A549 (cell line): ENCODE results near the gene CHIT1. TPM values are rescaled to one million over a fixed set of nuclear protein-coding genes. Genes with fewer than 3 reads are reported as not detected.

ENCODE experiments used
- ATAC-seq, 2 experiments: fragments of 200-7000 bp in 1 of 2; fragments of >200 bp in 1 of 2; cut with Nextera tagmentation in 1 of 2; cut with Tn5 transposase in 1 of 2; 3 replicates each; pipeline versions ENCODE4 v1.8.0 to v1.9.1; 2018 to 2020; ENCODE audit warnings: mild to moderate bottlenecking in 1 of 2, moderate library complexity in 1 of 2
- CTCF ChIA-PET: fragments of 300-600 bp; sonication (Branson Sonifier 250); formaldehyde crosslinking; extraction: SDS; loops from one replicate; lab custom pipeline; 2021; ENCODE audit warnings: antibody characterized with exemption, inconsistent platforms; lab: Yijun Ruan, JAX
- POLR2A ChIA-PET: fragments of 350-600 bp; formaldehyde crosslinking; extraction: SDS; loops from one replicate; lab custom pipeline; 2021; ENCODE audit warnings: antibody characterized with exemption, inconsistent platforms; lab: Yijun Ruan, JAX
- DNase-seq, 2 experiments: peaks; one replicate each; pipeline versions ENCODE4 v3.0.0 to v3.0.0-alpha.2; 2011 to 2016; ENCODE audit warnings: low read depth in 1 of 2, low spot score in 1 of 2
- FAIRE-seq: peaks from 2 replicates; lab custom pipeline; 2011; peaks lifted over from hg19 to GRCh38; lab: Jason Lieb, UNC
- H3K27ac ChIP-seq, 2 experiments: fragments of >200 bp; sonication (Bioruptor Twin); formaldehyde crosslinking; 3 replicates each; pipeline ENCODE4 v1.5.1; 2016 to 2017
- H3K4me1 ChIP-seq: fragments of >200 bp; sonication (Bioruptor Twin); formaldehyde crosslinking; 3 replicates; pipeline ENCODE4 v1.6.1; 2016
- H3K4me2 ChIP-seq: fragments of >200 bp; sonication (Bioruptor Twin); formaldehyde crosslinking; 3 replicates; pipeline ENCODE4 v1.6.1; 2016
- H3K4me3 ChIP-seq: fragments of >200 bp; sonication (Bioruptor Twin); formaldehyde crosslinking; 3 replicates; pipeline ENCODE4 v1.5.1; 2016
- H3K9me3 ChIP-seq: fragments of >200 bp; sonication (Bioruptor Twin); formaldehyde crosslinking; 3 replicates; pipeline ENCODE4 v1.6.1; 2016
- BHLHE40 ChIP-seq: IDR thresholded peaks from 2 replicates; pipeline ENCODE4 v1.6.1; 2012; ENCODE audit warnings: low read depth, low read length, inconsistent platforms
- CEBPB ChIP-seq, 2 experiments: fragments of >200 bp in 1 of 2; sonication (Bioruptor Twin) in 1 of 2; formaldehyde crosslinking in 1 of 2; IDR thresholded peaks; 2 replicates each; pipeline ENCODE4 v1.6.1; 2012 to 2016
- CHD2 ChIP-seq: fragments of 150-350 bp; IDR thresholded peaks from 2 replicates; pipeline ENCODE4 v1.6.1; 2014; ENCODE audit warnings: low read length; ENCODE audit not compliant: partially characterized antibody
- CHD4 ChIP-seq: fragments of 200-600 bp; sonication (generic); IDR thresholded peaks from 2 replicates; pipeline ENCODE4 v1.6.1; 2016; ENCODE audit warnings: antibody characterized with exemption, mild to moderate bottlenecking, borderline replicate concordance
- EHF ChIP-seq: fragments of 250-450 bp; sonication (Bioruptor Pico); IDR thresholded peaks from 2 replicates; pipeline ENCODE4 v1.5.0; 2020; ENCODE audit warnings: mild to moderate bottlenecking
- HDAC2 ChIP-seq: fragments of 200-600 bp; sonication (generic); IDR thresholded peaks from 2 replicates; pipeline ENCODE4 v1.6.1; 2016
- HOXA7 ChIP-seq: fragments of 250-450 bp; sonication (Bioruptor Pico); IDR thresholded peaks from 2 replicates; pipeline ENCODE4 v1.5.0; 2020; ENCODE audit warnings: mild to moderate bottlenecking, moderate library complexity
- KDM5A ChIP-seq: fragments of 200-600 bp; sonication (generic); IDR thresholded peaks from 2 replicates; pipeline ENCODE4 v1.6.1; 2016; ENCODE audit warnings: antibody characterized with exemption, mild to moderate bottlenecking
- NFE2L2 ChIP-seq: fragments of 150-350 bp; conservative IDR thresholded peaks from 2 replicates; pipeline ENCODE4 v1.6.1; 2014; ENCODE audit warnings: low read length
- NR3C1 ChIP-seq: fragments of >200 bp; sonication (Bioruptor Twin); formaldehyde crosslinking; IDR thresholded peaks from 3 replicates; pipeline ENCODE4 v1.6.1; 2017
- RCOR1 ChIP-seq: fragments of 150-350 bp; IDR thresholded peaks from 2 replicates; pipeline ENCODE4 v1.6.1; 2014; ENCODE audit warnings: antibody characterized with exemption, low read length, low read depth
- SMC3 ChIP-seq: fragments of >200 bp; sonication (Bioruptor Twin); formaldehyde crosslinking; IDR thresholded peaks from 3 replicates; pipeline ENCODE4 v1.6.1; 2018; ENCODE audit warnings: inconsistent platforms
- SREBF2 ChIP-seq: fragments of 450-650 bp; IDR thresholded peaks from 2 replicates; pipeline ENCODE4 v1.6.1; 2014; ENCODE audit warnings: mild to moderate bottlenecking, moderate library complexity
- ZC3H11A ChIP-seq: fragments of 450-650 bp; IDR thresholded peaks from 2 replicates; pipeline ENCODE4 v1.6.1; 2014; ENCODE audit warnings: antibody characterized with exemption, mild to moderate bottlenecking
- ZFP36 ChIP-seq: fragments of 450-650 bp; IDR thresholded peaks from 2 replicates; pipeline ENCODE4 v1.6.1; 2014; ENCODE audit warnings: borderline replicate concordance; ENCODE audit not compliant: partially characterized antibody
- ZNF302 ChIP-seq: fragments of 250-450 bp; sonication (Bioruptor Pico); IDR thresholded peaks from 2 replicates; pipeline ENCODE4 v1.9.0; 2021; ENCODE audit warnings: inconsistent platforms, mild to moderate bottlenecking, moderate library complexity
- WGBS: methylation state at CpG from one replicate; pipeline ENCODE4 v1.1.6; 2017; ENCODE audit errors: missing lambda C conversion rate; 5-methylcytosine and 5-hydroxymethylcytosine counted together
- polyA plus RNA-seq, 4 experiments: library from polyadenylated mRNA; depleted of rRNA in 3 of 4; stranded (reverse); fragments of >200 nt; fragmentation: RNase III in 1 of 4; extraction: RNeasy Plus Mini Kit Qiagen cat#74134 plus additional on column Dnase treatment in 1 of 4; gene quantifications; 2 replicates in 3 of 4; 3 replicates in 1 of 4; pipeline ENCODE4 v1.2.3, GENCODE V29; 2011 to 2017
- TF ChIP-seq, protein P1 (sequence below): fragments of 200-600 bp; sonication (generic); IDR thresholded peaks from 2 replicates; pipeline ENCODE4 v1.6.1; 2016; ENCODE audit warnings: antibody characterized with exemption, mild to moderate bottlenecking, moderate library complexity
- TF ChIP-seq, protein P2 (sequence below): fragments of >200 bp; sonication (Bioruptor Twin); formaldehyde crosslinking; IDR thresholded peaks from 3 replicates; pipeline ENCODE4 v1.6.1; 2016
- TF ChIP-seq, protein P3 (sequence below): fragments of >200 bp; sonication (Bioruptor Twin); formaldehyde crosslinking; IDR thresholded peaks from 3 replicates; pipeline ENCODE4 v1.5.1; 2016

Gene CHIT1
- polyA plus RNA-seq, 2 of the 4 experiments (the other 2 are of a cell fraction): not detected

DNA sequence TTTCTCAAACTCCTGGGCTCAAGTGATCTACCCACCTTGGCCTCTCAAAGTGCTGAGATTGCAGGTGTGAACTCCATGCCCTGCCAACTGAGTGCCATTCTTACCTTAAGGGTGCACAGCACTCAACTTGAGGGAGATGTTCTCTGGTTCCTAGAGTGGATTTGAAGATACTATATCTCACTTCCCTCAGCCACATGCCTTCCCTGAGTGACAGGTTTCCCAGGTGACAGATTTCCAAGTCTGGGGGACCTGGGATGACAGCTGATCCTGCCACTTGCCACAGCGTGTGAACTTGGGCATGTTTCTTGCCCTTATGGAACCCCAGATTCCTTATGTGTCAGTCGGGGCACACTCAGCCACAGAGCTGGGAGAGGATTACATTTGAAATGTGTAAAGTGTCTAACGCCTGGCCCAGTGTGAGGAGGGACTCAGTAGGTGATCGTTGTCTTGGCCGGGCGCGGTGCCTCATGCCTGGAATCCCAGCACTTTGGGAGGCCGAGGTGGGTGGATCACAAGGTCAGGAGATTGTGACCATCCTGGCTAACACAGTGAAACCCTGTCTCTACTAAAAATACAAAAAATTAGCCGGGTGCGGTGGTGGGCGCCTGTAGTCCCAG, 46.3 kb upstream of the CHIT1 start (continued):
- TF ChIP-seq, protein P1, sequence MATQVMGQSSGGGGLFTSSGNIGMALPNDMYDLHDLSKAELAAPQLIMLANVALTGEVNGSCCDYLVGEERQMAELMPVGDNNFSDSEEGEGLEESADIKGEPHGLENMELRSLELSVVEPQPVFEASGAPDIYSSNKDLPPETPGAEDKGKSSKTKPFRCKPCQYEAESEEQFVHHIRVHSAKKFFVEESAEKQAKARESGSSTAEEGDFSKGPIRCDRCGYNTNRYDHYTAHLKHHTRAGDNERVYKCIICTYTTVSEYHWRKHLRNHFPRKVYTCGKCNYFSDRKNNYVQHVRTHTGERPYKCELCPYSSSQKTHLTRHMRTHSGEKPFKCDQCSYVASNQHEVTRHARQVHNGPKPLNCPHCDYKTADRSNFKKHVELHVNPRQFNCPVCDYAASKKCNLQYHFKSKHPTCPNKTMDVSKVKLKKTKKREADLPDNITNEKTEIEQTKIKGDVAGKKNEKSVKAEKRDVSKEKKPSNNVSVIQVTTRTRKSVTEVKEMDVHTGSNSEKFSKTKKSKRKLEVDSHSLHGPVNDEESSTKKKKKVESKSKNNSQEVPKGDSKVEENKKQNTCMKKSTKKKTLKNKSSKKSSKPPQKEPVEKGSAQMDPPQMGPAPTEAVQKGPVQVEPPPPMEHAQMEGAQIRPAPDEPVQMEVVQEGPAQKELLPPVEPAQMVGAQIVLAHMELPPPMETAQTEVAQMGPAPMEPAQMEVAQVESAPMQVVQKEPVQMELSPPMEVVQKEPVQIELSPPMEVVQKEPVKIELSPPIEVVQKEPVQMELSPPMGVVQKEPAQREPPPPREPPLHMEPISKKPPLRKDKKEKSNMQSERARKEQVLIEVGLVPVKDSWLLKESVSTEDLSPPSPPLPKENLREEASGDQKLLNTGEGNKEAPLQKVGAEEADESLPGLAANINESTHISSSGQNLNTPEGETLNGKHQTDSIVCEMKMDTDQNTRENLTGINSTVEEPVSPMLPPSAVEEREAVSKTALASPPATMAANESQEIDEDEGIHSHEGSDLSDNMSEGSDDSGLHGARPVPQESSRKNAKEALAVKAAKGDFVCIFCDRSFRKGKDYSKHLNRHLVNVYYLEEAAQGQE: no peak
- TF ChIP-seq, all 56 proteins: peak for 0

DNA sequence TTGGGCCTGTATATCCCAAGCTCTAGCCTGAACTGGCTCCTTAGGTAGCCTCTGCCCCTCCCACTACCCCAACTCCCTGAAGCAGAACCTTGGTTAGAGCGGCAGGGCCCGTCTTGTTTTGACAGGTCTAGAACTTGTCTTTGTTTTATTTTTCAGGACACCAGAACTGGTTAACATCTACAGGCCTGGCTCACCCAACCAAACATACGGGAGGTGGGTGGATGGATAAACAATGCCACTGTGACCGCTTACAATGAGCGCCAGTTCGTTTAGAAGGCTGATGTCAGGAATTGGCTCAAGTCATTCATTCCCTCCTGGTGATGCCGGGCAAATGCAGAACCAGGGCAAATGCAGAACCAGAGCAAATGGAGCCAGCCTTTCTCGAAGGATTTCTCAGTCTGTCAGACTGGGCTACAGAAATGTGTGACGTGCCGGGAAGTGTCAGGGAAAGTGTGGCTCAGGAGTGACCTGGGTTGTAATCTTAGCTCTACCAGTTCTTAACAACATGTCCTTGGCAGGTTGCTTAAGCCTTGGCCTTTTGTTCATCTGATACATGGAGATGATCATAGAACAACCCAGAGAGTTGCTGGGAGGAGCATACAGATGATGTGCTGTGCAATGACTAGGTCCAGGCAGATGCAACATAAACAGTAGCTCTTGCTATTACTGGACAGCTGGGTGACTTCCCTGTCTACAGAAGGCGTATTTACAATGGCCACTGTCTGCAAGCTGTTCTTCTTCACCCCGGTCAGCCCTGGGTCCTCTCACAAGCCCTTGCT, 45.3 kb upstream of the CHIT1 start:
- no peak overlapping the region for H3K4me3 ChIP-seq
- FAIRE-seq: no peak
- ChIA-PET CTCF (interaction anchor here (0.7 to 21.3 kb wide), 14 partner anchors 9 to 931 kb away, joined by 3 to 510 read pairs (median 4); partner anchors contain the start of genes BTG2 and FMOD), POLR2A (interaction anchor here (0.5 to 1.0 kb wide), 3 partner anchors 30 to 53 kb away, joined by 3 to 5 read pairs (median 4); no protein-coding TSS in a partner anchor)
- no peak for ATAC-seq
- no peaks in the 10 kb centered on the region for H3K9me3 ChIP-seq
- H3K4me1 ChIP-seq: peaks cover 6% of the 10 kb centered on the region
- 89% methylated on average over 12 of the region's 12 CpGs for WGBS
- peak overlapping the region in 1 of 2 experiments; percentile 67; a peak in 3 of 6 replicates for H3K27ac ChIP-seq
- no peak overlapping the region for H3K4me2 ChIP-seq
- DNase-seq: no peak
- no peak for TF ChIP-seq SMC3
- TF ChIP-seq CHD2: no peak
- no peak for TF ChIP-seq EHF (CRISPR knock-in tag)
- TF ChIP-seq KDM5A: no peak
- no peak for TF ChIP-seq NR3C1
- no peak for TF ChIP-seq ZC3H11A
- TF ChIP-seq ZNF302: no peak
- TF ChIP-seq HDAC2: no peak
- no peak for TF ChIP-seq ZFP36
- TF ChIP-seq CEBPB (IDR thresholded peaks at IDR 0.05): no peak
- TF ChIP-seq, protein P2, sequence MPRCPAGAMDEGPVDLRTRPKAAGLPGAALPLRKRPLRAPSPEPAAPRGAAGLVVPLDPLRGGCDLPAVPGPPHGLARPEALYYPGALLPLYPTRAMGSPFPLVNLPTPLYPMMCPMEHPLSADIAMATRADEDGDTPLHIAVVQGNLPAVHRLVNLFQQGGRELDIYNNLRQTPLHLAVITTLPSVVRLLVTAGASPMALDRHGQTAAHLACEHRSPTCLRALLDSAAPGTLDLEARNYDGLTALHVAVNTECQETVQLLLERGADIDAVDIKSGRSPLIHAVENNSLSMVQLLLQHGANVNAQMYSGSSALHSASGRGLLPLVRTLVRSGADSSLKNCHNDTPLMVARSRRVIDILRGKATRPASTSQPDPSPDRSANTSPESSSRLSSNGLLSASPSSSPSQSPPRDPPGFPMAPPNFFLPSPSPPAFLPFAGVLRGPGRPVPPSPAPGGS: no peak

DNA sequence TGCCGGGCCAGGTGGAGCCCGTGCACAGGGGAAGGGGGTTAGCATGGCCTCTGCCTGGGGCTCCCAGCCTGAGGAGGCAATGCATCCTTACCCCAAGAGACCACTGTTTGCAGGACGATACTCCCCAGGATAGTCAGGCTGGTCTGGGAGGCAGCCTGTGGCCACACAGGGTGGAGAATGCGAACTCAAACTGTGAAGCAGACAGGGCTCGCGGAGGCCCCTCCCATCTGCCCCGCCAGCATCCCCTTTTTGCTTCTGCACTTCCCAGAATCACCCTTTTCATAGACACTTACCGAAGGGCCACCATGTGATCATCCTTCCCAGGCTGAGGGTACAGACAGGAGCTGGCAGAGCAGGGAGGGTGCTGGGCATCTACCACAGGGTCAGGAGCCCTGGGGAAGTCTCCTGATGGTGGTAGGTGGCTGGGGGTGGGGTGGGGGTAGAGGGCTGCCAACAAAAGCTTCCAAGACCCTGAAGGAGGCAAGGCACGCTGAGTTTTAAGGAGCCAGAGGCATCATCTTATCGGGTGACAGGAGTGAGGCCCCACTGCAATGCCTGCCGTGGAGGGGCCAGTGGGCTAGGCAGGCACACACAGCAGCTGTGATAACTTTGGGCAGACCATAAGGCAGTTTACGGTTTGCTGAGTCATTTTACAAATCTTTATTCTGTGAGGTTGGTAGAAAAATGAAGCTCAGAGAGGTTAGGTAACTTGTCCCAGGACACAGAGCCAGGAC, 44.6 kb upstream of the CHIT1 start:
- TF ChIP-seq BHLHE40: no peak
- TF ChIP-seq SREBF2: no peak
- no peak for TF ChIP-seq HOXA7
- TF ChIP-seq EHF (CRISPR knock-in tag): no peak
- no peak for TF ChIP-seq RCOR1
- TF ChIP-seq CHD4: no peak
- no peak for TF ChIP-seq NFE2L2
- TF ChIP-seq ZC3H11A: no peak
- TF ChIP-seq, protein P3, sequence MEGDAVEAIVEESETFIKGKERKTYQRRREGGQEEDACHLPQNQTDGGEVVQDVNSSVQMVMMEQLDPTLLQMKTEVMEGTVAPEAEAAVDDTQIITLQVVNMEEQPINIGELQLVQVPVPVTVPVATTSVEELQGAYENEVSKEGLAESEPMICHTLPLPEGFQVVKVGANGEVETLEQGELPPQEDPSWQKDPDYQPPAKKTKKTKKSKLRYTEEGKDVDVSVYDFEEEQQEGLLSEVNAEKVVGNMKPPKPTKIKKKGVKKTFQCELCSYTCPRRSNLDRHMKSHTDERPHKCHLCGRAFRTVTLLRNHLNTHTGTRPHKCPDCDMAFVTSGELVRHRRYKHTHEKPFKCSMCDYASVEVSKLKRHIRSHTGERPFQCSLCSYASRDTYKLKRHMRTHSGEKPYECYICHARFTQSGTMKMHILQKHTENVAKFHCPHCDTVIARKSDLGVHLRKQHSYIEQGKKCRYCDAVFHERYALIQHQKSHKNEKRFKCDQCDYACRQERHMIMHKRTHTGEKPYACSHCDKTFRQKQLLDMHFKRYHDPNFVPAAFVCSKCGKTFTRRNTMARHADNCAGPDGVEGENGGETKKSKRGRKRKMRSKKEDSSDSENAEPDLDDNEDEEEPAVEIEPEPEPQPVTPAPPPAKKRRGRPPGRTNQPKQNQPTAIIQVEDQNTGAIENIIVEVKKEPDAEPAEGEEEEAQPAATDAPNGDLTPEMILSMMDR: no peak
- POLR2A ChIA-PET: interaction anchor here (0.9 kb wide), 1 partner anchor 33 kb away, joined by 4 read pairs; no protein-coding TSS in a partner anchor
- H3K4me1 ChIP-seq: peaks cover 6% of the 10 kb centered on the region
- CTCF ChIA-PET: interaction anchor here (0.7 to 21.3 kb wide), 15 partner anchors 9 to 930 kb away, joined by 3 to 510 read pairs (median 5); partner anchors contain the start of genes BTG2 and FMOD
- DNase-seq: no peak
- no peaks in the 10 kb centered on the region for H3K9me3 ChIP-seq
- H3K27ac ChIP-seq: peak overlapping the region; percentile 29 to 67; a peak in 4 of 6 replicates
- ATAC-seq: no peak
- WGBS: 88% methylated on average over 12 of the region's 12 CpGs
- H3K4me2 ChIP-seq: no peak overlapping the region; the same call in 2 of the 3 replicates
- no peak for FAIRE-seq
- H3K4me3 ChIP-seq: no peak overlapping the region
